ENCODE measurements around the gene ELMO1.

ELMO1 gene

DNA sequence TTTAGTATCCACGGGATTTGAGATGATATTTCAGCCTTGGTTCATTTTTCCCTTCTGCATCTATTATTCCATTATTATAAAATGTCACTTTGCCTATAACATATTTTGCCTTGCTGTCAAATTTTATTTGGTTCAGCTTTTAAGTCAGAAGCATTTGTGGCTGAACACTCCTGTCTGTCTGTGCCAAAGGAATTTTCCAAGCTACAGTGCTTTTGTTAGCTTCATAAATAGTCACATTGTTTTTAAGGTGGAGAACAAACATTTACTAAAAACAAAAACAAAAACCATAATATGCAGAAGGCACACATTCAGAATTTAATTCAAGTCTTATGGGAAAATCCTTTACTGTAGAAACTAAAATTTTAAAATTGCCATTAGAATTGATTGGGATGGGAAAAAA lies 33.8 kb upstream of the ELMO1 start:
- no peak for DNase-seq (ENCODE audit: insufficient read length, low spot score)
- TF ChIP-seq, protein P1, sequence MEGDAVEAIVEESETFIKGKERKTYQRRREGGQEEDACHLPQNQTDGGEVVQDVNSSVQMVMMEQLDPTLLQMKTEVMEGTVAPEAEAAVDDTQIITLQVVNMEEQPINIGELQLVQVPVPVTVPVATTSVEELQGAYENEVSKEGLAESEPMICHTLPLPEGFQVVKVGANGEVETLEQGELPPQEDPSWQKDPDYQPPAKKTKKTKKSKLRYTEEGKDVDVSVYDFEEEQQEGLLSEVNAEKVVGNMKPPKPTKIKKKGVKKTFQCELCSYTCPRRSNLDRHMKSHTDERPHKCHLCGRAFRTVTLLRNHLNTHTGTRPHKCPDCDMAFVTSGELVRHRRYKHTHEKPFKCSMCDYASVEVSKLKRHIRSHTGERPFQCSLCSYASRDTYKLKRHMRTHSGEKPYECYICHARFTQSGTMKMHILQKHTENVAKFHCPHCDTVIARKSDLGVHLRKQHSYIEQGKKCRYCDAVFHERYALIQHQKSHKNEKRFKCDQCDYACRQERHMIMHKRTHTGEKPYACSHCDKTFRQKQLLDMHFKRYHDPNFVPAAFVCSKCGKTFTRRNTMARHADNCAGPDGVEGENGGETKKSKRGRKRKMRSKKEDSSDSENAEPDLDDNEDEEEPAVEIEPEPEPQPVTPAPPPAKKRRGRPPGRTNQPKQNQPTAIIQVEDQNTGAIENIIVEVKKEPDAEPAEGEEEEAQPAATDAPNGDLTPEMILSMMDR (IDR thresholded peaks at IDR 0.05; ENCODE audit: insufficient read depth, missing control alignments): no peak
- no peak for FAIRE-seq

DNA sequence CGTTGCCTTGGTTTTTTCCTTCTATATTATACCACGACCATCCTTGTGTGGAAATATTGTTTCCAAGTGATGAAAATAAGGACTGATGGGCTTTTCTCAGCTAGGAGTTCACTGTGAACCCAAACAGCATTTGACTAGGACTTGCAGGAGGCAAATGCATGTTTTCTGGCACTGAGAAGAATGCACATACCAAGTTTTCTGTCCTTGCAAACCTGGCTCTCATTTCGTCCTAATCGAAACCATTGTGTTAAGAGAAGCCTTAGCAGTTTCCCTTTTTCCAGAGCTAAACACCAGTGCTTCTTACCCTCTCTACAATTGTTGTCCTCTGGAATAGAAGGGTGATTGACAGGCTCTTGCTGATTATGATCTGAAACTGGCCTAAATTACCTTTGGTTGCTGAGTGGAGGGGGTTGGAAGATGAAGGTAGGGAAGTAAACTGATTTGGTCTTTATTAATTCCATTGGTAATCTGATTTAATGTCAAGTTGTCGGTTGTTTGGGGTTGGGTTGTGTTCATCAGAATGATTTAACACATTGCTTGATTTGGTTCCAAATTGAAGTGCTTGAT lies 33.1 kb upstream of the ELMO1 start:
- FAIRE-seq: no peak
- TF ChIP-seq, protein P1 (IDR thresholded peaks at IDR 0.05; ENCODE audit: insufficient read depth, missing control alignments): no peak
- DNase-seq (ENCODE audit: insufficient read length, low spot score): no peak

DNA sequence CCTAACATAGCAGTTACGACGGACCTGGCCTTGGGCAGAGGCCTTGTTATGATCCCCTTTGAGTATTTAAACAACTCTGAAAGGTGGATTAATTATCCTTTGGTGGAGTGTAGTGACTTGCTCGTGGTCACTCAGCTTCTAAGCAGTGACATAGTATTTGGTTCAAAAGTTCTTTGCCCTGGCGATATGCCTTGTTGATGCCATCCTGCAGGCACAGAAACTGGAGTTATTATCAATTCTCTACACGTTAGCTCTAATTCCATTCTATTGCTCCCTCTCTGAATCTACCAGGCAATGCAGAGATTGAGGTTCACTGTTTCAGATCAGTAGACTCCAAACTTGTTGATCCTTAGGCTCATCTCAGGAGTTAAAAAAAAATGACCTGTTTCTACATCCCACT lies 32.5 kb upstream of the ELMO1 start:
- FAIRE-seq (no peak), DNase-seq (ENCODE audit: insufficient read length, low spot score) (no peak)
- TF ChIP-seq, protein P1 (IDR thresholded peaks at IDR 0.05; ENCODE audit: insufficient read depth, missing control alignments): no peak

DNA sequence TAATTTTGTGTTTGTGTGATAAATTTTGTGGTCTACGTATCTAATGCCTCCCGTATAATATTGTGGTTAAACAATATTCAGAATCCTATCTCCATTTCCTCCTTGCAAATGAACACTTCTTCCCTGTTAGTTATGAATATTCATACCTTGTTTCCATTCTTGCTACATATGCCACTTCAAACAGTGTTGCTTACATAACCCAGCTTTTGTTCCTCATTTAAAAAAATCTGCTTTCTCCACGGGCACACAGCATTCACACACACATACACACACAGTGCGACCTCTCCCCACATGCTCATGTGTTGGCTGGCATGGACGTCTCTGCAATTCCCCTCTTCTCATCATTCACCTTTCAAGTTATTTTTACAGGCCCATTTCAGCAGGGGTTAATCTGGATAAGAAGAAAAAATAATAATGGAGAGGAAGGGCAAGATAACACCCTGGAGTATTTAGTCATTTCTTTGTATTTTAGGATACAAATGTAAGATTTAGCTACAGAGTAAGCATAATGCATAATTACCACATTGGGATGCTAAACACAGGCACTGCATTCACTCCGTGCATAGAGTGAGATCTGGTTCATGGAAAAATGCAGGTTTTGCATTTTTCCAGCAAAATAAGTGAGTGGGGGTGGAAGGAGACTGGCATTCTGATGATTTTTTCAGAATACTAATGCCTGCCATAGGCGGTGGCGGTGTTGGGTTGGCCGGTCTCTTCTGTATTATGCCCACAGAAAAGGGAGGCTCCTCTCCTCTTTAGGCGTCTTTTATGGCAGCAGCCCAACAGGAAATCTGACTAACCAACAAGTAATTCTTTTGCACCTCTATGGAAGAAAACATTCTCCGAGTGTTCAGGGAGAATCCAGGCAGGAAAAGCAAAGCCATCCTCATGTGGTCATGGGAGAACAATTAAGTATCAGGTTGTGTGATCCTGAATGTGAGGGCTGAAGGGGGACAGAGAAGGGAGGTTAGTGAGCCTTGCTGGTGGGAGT lies 31.7 kb upstream of the ELMO1 start:
- FAIRE-seq: no peak
- DNase-seq (ENCODE audit: insufficient read length, low spot score): no peak
- TF ChIP-seq, protein P1 (IDR thresholded peaks at IDR 0.05; ENCODE audit: insufficient read depth, missing control alignments): no peak

DNA sequence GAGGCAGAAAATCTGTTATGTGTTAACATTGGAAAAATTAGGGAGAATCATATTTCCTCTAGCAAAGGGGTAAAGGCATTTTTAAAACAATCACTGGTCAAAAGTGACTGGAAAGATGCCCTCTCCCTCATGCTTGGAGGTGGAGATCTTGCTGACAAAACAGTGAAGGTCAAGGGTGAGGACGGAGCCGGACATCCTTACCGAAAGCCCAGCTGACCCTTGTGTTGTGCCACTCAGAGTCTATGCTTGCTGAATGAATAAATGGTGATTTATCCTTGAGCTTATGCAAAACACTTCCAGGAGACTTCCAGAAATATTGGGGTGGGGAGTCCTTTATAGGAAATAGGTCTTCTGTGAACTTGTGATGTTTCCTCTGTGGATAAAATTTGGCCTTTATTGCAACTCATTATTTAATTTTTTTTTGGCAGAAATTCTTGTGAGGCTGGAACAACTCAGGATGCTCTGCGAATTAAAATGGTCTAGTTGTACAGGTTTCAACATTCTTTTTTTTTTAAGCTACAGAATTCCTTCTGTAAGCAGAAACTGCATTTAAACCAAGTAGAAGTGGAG lies 28.3 kb upstream of the ELMO1 start:
- DNase-seq (ENCODE audit: insufficient read length, low spot score) (no peak), FAIRE-seq (no peak)
- TF ChIP-seq, protein P1 (IDR thresholded peaks at IDR 0.05; ENCODE audit: insufficient read depth, missing control alignments): no peak

DNA sequence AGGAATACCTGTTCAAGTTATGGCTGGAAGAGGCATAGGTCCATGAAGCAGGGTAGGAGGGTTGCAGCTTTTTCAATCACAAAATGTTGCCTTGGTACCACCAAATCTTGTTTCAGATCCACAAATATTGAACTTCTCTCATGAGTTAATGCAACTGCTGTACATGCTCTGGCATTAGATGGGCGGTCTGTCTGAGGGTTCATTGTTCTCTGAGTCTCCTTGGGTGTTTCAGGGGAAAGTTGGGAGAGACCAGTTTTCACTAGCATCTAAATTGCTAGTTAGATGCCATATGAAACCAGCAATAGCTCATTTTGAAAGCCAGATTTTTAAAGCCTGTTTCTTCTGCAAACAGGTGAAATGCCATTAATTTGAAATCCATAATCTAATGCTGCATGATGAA lies 27.8 kb upstream of the ELMO1 start:
- TF ChIP-seq, protein P1 (IDR thresholded peaks at IDR 0.05; ENCODE audit: insufficient read depth, missing control alignments): no peak
- no peak for DNase-seq (ENCODE audit: insufficient read length, low spot score)
- no peak for FAIRE-seq
